ENCODE data around the gene TMEM238. TPM values are rescaled to one million over a fixed set of nuclear protein-coding genes. Genes with fewer than 3 reads are reported as not detected.
"Not testable (repeated sequence)": the region's sequence is repeated elsewhere in the genome, so short reads cannot be mapped to it uniquely, and the experiment has no call there.

Gene TMEM238
- polyA plus RNA-seq, 1 donor from 2014 or later = not detected

GRCh38 chr19:55423225-55424005, 39.3 kb upstream of the TMEM238 start:
- H3K27me3 ChIP-seq (ENCODE audit: insufficient read depth, low read depth, low read length) = no peaks in the 10 kb centered on the region
- no peaks in the 10 kb centered on the region for H4K20me1 ChIP-seq (ENCODE audit: insufficient read depth)
- H3K79me2 ChIP-seq (replicated peaks; ENCODE audit: insufficient read depth, low read length) = no peaks in the 10 kb centered on the region
- no peak for TF ChIP-seq POLR2AphosphoS5 (IDR thresholded peaks at IDR 0.05)
- no peak for TF ChIP-seq TAF1 (IDR thresholded peaks at IDR 0.05; ENCODE audit: low read depth)
- TF ChIP-seq RAD21 (conservative IDR thresholded peaks at IDR 0.05) = no peak
- no peak for TF ChIP-seq CTCF (IDR thresholded peaks at IDR 0.05; ENCODE audit: poor library complexity, severe bottlenecking)
- TF ChIP-seq SMC3 (conservative IDR thresholded peaks at IDR 0.05; ENCODE audit: poor library complexity) = no peak
- no peak for TF ChIP-seq MXI1 (conservative IDR thresholded peaks at IDR 0.05; ENCODE audit: poor library complexity, severe bottlenecking)
- no peak for TF ChIP-seq EZH2 (IDR thresholded peaks at IDR 0.05; ENCODE audit: borderline replicate concordance, insufficient read depth, low read length, poor library complexity, severe bottlenecking)
- no peak for TF ChIP-seq REST (IDR thresholded peaks at IDR 0.05; ENCODE audit: borderline replicate concordance)
- no peak for TF ChIP-seq EP300 (conservative IDR thresholded peaks at IDR 0.05; ENCODE audit: poor library complexity, severe bottlenecking)
- H3K27ac ChIP-seq (ENCODE audit: low read length) = no peak overlapping the region
- H3F3A ChIP-seq (ENCODE audit: insufficient read depth, low read length, poor library complexity, severe bottlenecking) = no peaks in the 10 kb centered on the region
- no peaks in the 10 kb centered on the region for H3K9me2 ChIP-seq (ENCODE audit: insufficient read depth, low read length)
- H3K4me3 ChIP-seq (ENCODE audit: low read length) = no peak overlapping the region
- H3K9me3 ChIP-seq (ENCODE audit: low read length) = no peaks in the 10 kb centered on the region
- H3K9ac ChIP-seq (ENCODE audit: low read length) = no peak overlapping the region
- H2AFZ ChIP-seq (ENCODE audit: low read depth, low read length) = no peak overlapping the region
- H3K4me2 ChIP-seq (ENCODE audit: low read length) = no peak overlapping the region
- H3K36me3 ChIP-seq (ENCODE audit: insufficient read depth, low read length) = no peaks in the 10 kb centered on the region

- not testable (repeated sequence) for H3K9me2 ChIP-seq (ENCODE audit: insufficient read depth, low read length); H3K36me3 ChIP-seq (ENCODE audit: insufficient read depth, low read length); H2AFZ ChIP-seq (ENCODE audit: low read depth, low read length); H3K27ac ChIP-seq (ENCODE audit: low read length); H3K27me3 ChIP-seq (ENCODE audit: insufficient read depth, low read depth, low read length); H4K20me1 ChIP-seq (ENCODE audit: insufficient read depth); H3K4me3 ChIP-seq (ENCODE audit: low read length); H3F3A ChIP-seq (ENCODE audit: insufficient read depth, low read length, poor library complexity, severe bottlenecking); H3K79me2 ChIP-seq (replicated peaks; ENCODE audit: insufficient read depth, low read length); H3K9ac ChIP-seq (ENCODE audit: low read length); H3K4me2 ChIP-seq (ENCODE audit: low read length); H3K9me3 ChIP-seq (ENCODE audit: low read length)
Observed at GRCh38 chr19:55421281-55421680, 37.2 kb upstream of the TMEM238 start.

All from neural cell (in vitro differentiated cells).